ENCODE results near the gene ACOT11. TPM values are rescaled to one million over a fixed set of nuclear protein-coding genes. Genes with fewer than 3 reads are reported as not detected.
A peak's percentile ranks its signal among the peaks of the same experiment; 100 is the strongest.

Gene ACOT11
- total RNA-seq, 1 donor from 2014 or later: 3.4 TPM

GRCh38 chr1:54564312-54565112, 16.5 kb downstream of the ACOT11 start:
- H3K4me3 ChIP-seq (ENCODE audit: low read depth, low read length): no peak overlapping the region
- no peaks in the 10 kb centered on the region for H3K36me3 ChIP-seq (ENCODE audit: control insufficient read depth, insufficient read depth, low read length)
- TF ChIP-seq, protein P1, sequence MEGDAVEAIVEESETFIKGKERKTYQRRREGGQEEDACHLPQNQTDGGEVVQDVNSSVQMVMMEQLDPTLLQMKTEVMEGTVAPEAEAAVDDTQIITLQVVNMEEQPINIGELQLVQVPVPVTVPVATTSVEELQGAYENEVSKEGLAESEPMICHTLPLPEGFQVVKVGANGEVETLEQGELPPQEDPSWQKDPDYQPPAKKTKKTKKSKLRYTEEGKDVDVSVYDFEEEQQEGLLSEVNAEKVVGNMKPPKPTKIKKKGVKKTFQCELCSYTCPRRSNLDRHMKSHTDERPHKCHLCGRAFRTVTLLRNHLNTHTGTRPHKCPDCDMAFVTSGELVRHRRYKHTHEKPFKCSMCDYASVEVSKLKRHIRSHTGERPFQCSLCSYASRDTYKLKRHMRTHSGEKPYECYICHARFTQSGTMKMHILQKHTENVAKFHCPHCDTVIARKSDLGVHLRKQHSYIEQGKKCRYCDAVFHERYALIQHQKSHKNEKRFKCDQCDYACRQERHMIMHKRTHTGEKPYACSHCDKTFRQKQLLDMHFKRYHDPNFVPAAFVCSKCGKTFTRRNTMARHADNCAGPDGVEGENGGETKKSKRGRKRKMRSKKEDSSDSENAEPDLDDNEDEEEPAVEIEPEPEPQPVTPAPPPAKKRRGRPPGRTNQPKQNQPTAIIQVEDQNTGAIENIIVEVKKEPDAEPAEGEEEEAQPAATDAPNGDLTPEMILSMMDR (IDR thresholded peaks at IDR 0.05; ENCODE audit: insufficient read depth, low read length, severe bottlenecking): no peak
- DNase-seq (ENCODE audit: low read depth) (peak; percentile 69), FAIRE-seq (peak; percentile 68)
- no peaks in the 10 kb centered on the region for H3K27me3 ChIP-seq (ENCODE audit: control insufficient read depth, insufficient read depth, low read length)

DNA sequence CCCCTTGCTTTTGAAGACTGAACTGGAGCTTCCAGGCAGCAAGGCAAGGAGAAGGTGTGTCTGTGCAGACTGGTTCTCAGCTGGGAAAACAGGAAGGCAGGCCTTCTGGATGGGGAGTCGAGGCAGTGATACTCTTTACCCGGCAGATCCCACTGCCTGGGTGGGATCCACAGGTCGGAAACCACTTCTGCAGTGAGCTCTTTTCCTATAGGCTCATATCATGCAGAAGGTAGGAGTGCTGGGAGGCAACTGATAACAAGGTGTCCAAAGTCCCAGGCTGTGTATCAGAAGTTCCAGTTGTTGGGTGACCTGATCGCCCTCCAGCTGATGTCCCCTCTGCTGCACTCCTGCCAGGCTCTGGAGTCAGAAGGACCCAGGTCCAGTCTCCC, 17.1 kb downstream of the ACOT11 start:
- FAIRE-seq (peak; percentile 90), DNase-seq (ENCODE audit: low read depth) (no peak)

DNA sequence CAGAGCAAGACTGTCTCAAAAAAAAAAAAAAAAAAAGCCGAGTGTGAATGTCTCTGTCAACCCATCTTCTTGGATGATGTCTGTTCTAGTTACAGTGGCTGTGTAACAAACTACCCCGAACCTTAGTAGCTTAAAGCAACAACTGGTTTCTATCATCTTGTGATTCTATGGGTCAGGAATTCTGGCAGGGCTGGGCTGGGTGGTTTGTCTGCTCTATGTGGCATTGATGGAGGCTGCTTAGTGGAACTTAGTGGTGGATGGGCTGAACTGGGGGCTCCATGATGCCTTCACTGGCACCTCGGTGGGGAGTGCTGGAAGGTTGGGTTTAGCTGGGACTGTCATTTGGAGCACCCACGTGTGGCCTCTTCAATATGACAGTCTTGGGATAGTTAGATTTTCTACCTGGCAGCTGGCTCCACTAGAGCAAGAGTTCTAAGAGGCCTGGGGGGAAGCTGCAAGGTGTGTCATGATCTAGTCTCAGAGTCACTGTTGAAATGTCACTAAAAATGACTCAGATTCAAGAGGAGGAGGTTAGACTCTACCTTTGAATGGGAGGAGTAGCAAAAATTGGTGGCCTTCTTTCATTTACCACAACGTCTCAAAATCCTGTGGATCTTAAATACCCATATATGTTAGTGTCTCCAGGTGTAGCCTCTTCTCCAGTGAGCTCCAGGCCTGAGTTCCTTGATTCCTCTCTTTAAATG, 18.6 kb downstream of the ACOT11 start:
- no peaks in the 10 kb centered on the region for H3K27me3 ChIP-seq (ENCODE audit: control insufficient read depth, insufficient read depth, low read length)
- H3K36me3 ChIP-seq (ENCODE audit: control insufficient read depth, insufficient read depth, low read length): no peaks in the 10 kb centered on the region
- TF ChIP-seq, protein P1 (IDR thresholded peaks at IDR 0.05; ENCODE audit: insufficient read depth, low read length, severe bottlenecking): no peak
- DNase-seq (ENCODE audit: low read depth): no peak
- no peak for FAIRE-seq
- no peak overlapping the region for H3K4me3 ChIP-seq (ENCODE audit: low read depth, low read length)

More for the DNA sequence above, 17.1 kb downstream of the ACOT11 start:
- Histone ChIP-seq H3K36me3 (ENCODE audit: control insufficient read depth, insufficient read depth, low read length) (no peaks in the 10 kb centered on the region), H3K27me3 (ENCODE audit: control insufficient read depth, insufficient read depth, low read length) (no peaks in the 10 kb centered on the region), H3K4me3 (ENCODE audit: low read depth, low read length) (no peak overlapping the region)
- TF ChIP-seq, protein P1 (IDR thresholded peaks at IDR 0.05; ENCODE audit: insufficient read depth, low read length, severe bottlenecking): no peak

DNA sequence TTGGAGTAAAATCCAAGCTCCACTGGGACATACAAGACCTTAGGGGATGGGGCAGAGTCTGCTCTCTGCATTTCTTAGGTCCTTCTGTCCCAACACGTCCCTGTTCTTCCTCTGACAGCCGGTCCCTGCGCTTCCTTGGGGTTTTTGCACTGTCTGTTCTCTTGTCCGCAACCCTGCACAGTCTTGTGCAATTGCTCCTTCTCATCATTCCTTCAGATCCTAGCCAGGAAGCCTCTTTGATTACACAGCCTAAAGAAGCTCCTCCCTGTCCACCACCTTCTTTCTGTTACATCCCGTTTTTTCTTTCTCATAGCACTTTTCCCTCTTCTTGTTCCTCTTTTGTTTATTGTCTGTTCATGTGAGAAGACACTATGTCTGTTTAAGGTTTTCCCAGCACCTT, 19.9 kb downstream of the ACOT11 start:
- peak; percentile 68 for FAIRE-seq
- Histone ChIP-seq H3K27me3 (ENCODE audit: control insufficient read depth, insufficient read depth, low read length) (no peaks in the 10 kb centered on the region), H3K36me3 (ENCODE audit: control insufficient read depth, insufficient read depth, low read length) (no peaks in the 10 kb centered on the region), H3K4me3 (ENCODE audit: low read depth, low read length) (no peak overlapping the region)
- peak; percentile 47 for DNase-seq (ENCODE audit: low read depth)
- TF ChIP-seq, protein P1 (IDR thresholded peaks at IDR 0.05; ENCODE audit: insufficient read depth, low read length, severe bottlenecking): no peak

DNA sequence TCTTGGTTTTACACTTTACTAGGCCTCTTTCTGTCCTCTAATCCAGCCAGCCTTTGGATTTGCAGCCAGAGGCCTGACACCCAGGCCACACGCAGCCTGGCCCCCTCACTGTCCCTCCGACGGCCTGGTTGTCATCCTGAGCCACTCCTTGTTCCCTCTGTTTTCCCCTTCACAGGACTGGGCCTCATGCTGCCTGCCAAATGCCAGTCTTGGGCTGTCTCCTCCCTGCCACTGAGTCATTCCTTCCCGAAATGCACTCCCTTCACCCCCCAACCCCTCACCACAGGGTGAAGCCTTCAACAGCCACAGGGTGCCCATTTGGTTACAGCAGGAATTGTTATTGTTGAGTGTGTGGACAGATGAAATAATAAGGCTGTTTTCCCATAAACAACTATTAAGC, 21.3 kb downstream of the ACOT11 start:
- TF ChIP-seq, protein P1 (IDR thresholded peaks at IDR 0.05; ENCODE audit: insufficient read depth, low read length, severe bottlenecking): no peak
- Histone ChIP-seq H3K36me3 (ENCODE audit: control insufficient read depth, insufficient read depth, low read length) (no peaks in the 10 kb centered on the region), H3K4me3 (ENCODE audit: low read depth, low read length) (no peak overlapping the region), H3K27me3 (ENCODE audit: control insufficient read depth, insufficient read depth, low read length) (no peaks in the 10 kb centered on the region)
- FAIRE-seq (no peak), DNase-seq (ENCODE audit: low read depth) (no peak)

Data from bronchial epithelial cell (primary cell).